Measurements from ENCODE around the gene CCDC138.

CCDC138 gene

DNA sequence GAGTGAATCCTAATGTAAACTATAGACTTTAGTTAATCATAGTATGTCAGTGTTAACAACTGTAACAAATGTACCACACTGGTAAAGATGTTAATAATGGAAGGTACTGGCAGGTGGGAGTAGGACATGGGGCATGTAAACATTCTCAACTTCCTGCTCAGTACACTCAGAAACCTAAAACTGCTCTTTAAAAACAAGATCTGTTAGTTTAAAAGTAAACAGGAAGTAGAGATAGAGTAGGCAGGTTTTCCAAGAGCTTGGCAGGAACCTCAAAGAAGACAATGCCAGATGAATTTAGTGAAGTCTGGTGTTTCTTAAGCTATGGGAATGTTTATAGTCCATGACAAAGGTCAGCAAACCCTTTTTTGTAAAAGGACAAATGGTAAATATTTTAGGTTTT is 46.6 kb downstream of the CCDC138 start:
- TF ChIP-seq, protein P1, sequence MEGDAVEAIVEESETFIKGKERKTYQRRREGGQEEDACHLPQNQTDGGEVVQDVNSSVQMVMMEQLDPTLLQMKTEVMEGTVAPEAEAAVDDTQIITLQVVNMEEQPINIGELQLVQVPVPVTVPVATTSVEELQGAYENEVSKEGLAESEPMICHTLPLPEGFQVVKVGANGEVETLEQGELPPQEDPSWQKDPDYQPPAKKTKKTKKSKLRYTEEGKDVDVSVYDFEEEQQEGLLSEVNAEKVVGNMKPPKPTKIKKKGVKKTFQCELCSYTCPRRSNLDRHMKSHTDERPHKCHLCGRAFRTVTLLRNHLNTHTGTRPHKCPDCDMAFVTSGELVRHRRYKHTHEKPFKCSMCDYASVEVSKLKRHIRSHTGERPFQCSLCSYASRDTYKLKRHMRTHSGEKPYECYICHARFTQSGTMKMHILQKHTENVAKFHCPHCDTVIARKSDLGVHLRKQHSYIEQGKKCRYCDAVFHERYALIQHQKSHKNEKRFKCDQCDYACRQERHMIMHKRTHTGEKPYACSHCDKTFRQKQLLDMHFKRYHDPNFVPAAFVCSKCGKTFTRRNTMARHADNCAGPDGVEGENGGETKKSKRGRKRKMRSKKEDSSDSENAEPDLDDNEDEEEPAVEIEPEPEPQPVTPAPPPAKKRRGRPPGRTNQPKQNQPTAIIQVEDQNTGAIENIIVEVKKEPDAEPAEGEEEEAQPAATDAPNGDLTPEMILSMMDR (conservative IDR thresholded peaks at IDR 0.05) = no peak
- peak overlapping the region; percentile 90 for H3K27ac ChIP-seq

DNA sequence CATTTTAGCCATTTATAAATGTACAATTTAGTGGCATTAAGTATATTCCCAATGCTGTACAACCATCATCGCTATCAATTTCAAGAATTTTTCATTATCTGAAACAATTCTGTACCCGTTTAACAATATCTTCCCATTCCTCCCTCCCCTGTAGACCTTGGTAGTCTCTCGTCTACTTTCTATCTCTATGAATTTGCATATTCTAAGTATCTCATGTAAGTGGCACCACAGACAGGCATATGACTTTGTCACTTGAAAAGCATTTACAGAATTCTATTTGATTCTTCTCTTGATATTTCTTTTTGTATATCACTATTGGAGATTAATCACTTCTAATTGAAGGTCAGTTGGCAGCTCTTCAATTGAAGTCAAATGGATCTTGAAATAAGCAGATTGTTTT is 48.0 kb downstream of the CCDC138 start:
- TF ChIP-seq, protein P1 (conservative IDR thresholded peaks at IDR 0.05) = no peak

DNA sequence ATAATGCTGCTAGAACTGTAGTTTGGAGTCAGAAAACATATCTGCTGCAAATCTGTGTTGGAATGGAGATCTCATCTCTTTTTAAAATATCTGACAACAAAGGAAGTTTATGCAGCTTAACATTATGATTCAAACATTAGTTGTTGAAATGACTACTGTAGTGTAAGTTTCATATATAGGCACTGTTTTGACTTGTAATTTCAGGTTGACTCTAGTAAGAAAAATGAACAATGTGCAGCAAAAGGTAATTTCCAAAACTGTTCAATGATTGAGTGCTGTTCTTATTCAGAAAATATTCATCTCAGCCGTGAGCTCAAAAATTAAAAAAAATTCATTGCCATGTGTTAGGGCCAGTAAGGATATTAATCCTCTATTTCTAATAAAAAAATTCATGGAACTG is 48.5 kb downstream of the CCDC138 start:
- peak overlapping the region; percentile 90 for H3K27ac ChIP-seq
- TF ChIP-seq, protein P1 (conservative IDR thresholded peaks at IDR 0.05) = no peak

More for the DNA sequence above, 48.0 kb downstream of the CCDC138 start:
- H3K27ac ChIP-seq = peak overlapping the region; percentile 90

DNA sequence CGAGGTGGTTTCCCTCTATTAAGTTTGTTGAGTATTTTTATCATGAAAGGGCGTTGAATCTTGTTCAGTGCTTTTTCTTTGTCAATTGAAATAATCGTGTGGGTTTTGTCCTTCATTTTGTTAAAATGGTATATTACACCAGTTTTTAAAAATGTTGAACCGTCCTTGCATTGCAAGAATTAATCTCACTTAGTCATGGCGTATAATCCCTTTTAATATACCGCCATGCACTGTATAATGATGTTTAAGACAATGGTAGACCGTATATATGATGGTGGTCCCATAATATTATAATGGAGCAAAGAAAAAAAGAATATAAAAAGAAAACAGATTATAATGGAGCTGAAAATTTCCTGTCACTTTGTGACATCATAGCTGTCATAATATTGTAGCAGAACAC is 50.6 kb downstream of the CCDC138 start:
- TF ChIP-seq, protein P1 (conservative IDR thresholded peaks at IDR 0.05) = no peak
- no peak overlapping the region for H3K27ac ChIP-seq

DNA sequence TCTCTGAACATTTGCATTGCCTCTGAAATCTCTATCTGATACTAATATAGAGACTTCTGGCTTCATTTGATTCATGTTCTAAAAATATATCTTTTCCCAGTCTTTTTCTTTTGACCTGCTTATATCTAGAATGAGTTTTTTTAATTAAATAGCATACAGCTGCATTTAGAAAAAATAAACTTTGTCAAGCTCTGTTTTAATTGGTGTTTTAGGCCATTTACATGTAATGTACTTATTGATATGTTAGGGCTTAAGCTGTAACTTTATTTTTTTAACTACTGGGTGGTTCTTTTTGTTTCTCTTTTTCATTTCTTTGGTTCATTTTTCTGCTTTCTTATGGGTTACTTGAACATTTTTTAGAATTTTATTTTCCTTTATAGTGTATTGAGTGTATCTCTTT is 54.9 kb downstream of the CCDC138 start:
- TF ChIP-seq, protein P1 (conservative IDR thresholded peaks at IDR 0.05) = no peak
- H3K27ac ChIP-seq = no peak overlapping the region

DNA sequence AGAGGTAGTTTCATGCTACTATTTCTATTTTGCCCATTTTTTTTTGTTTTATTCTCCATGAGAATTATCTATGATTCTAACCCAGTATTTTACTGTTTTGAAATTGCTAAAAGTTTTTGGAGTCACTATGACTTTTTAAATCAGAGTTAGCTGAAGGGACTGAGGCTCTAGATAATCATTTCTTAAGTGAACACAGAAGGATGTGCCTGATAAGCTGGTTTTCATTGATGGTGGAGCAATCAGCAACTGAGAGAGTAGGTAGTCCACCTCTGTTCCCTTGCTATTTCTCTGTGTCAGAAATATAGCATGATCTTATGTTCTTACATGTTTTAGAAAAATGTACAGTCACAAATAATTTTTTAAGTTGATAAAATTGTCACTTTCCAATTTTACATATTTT is 59.4 kb downstream of the CCDC138 start:
- H3K27ac ChIP-seq = no peak overlapping the region
- TF ChIP-seq, protein P1 (conservative IDR thresholded peaks at IDR 0.05) = no peak

DNA sequence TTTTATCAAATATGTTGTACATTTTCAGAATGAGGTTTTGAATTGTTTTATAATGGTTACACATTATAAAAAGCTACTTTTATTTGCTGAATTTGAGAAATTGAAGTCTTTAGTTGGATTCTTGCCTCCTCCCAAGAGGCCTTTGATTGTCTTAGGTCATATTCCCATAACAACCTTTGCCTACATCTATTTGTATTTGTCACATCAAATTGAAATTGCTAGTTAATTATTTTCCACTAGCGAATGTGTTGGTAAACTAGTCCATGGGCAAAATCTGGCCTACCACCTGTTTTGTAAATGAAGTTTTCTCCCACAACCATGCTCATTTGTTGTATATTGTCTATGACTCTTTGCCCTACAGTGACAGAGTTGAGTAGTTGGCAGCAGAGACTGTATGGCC is 60.4 kb downstream of the CCDC138 start:
- TF ChIP-seq, protein P1 (conservative IDR thresholded peaks at IDR 0.05) = no peak
- no peak overlapping the region for H3K27ac ChIP-seq

DNA sequence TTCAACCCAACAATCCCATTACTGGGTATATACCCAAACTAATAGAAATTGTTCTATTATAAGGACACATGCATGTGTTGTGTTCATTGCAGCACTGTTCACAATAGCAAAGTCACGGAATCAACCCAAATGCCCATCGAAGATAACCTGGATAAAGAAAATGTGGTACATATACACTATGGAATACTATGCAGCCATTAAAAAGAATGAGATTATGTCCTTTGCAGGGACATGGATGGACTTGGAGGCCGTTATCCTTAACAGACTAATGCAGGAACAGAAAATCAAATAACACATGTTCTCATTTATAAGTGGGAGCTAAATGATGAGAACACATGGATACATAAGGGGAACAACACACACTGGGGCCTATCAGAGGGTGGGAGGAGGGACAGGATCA is 65.8 kb downstream of the CCDC138 start:
- TF ChIP-seq, protein P1 (conservative IDR thresholded peaks at IDR 0.05) = no peak
- no peak overlapping the region for H3K27ac ChIP-seq
